Mononuclear cell (primary cell): Measurements from ENCODE around the gene SOSTDC1. TPM values are rescaled to one million over a fixed set of nuclear protein-coding genes. Genes with fewer than 3 reads are reported as not detected.

Source experiments
- H3K27me3 ChIP-seq: 2 replicates; pipeline ENCODE4 v1.6.0; 2011; ENCODE audit warnings: low read length, control low read depth; ENCODE audit not compliant: insufficient read depth
- H3K4me1 ChIP-seq: 2 replicates; pipeline ENCODE4 v1.5.1; 2011; ENCODE audit warnings: mild to moderate bottlenecking, low read length, control low read depth; ENCODE audit not compliant: insufficient read depth
- H3K4me3 ChIP-seq: 2 replicates; pipeline ENCODE4 v1.5.1; 2011; ENCODE audit warnings: mild to moderate bottlenecking, low read length, moderate library complexity
- H3K9me3 ChIP-seq: 2 replicates; pipeline ENCODE4 v1.5.1; 2011; ENCODE audit warnings: low read depth, mild to moderate bottlenecking, control low read depth, low read length
- total RNA-seq: library from RNA; depleted of rRNA; stranded (reverse); fragments of >200 nt; gene quantifications from one replicate; pipeline ENCODE4 v1.2.3, GENCODE V29; 2012

Gene SOSTDC1
- total RNA-seq, 1 donor = not detected

- no peaks in the 10 kb centered on the region for H3K27me3 ChIP-seq
- no peaks in the 10 kb centered on the region for H3K9me3 ChIP-seq
- H3K4me1 ChIP-seq = peaks cover 28% of the 10 kb centered on the region
- no peak overlapping the region for H3K4me3 ChIP-seq
These were observed 47.6 kb downstream of the SOSTDC1 start for GRCh38 chr7:16417906-16418305.

- no peaks in the 10 kb centered on the region for H3K9me3 ChIP-seq
- no peak overlapping the region for H3K4me3 ChIP-seq
- peaks cover 21% of the 10 kb centered on the region for H3K4me1 ChIP-seq
- H3K27me3 ChIP-seq = no peaks in the 10 kb centered on the region
These were observed 49.0 kb downstream of the SOSTDC1 start for GRCh38 chr7:16416289-16417282.

- H3K4me1 ChIP-seq = peaks cover 4% of the 10 kb centered on the region
- no peak overlapping the region for H3K4me3 ChIP-seq
- H3K27me3 ChIP-seq = no peaks in the 10 kb centered on the region
- no peaks in the 10 kb centered on the region for H3K9me3 ChIP-seq
These were observed 53.0 kb downstream of the SOSTDC1 start for GRCh38 chr7:16412274-16413254.

Other genes with a start within 250 kb of the SOSTDC1 start
- 0.63 TPM for gene CRPPA, start 44.2 kb downstream of the SOSTDC1 start, total RNA-seq
- gene LRRC72, start 61.1 kb upstream of the SOSTDC1 start, total RNA-seq = not detected
- gene ANKMY2, start 180.0 kb upstream of the SOSTDC1 start, total RNA-seq = 6.7 TPM
- 21.3 TPM for gene BZW2, start 180.4 kb upstream of the SOSTDC1 start, total RNA-seq